ENCODE measurements around the gene ITPR1. TPM values are rescaled to one million over a fixed set of nuclear protein-coding genes. Genes with fewer than 3 reads are reported as not detected.

Gene ITPR1
- total RNA-seq, 4 donors from 2014 or later = 14.7 to 45.1 (median 21.0) TPM

GRCh38 chr3:4686619-4687018 is 193.5 kb downstream of the ITPR1 start:
- Histone ChIP-seq H3K4me1 (peaks cover 5% of the 10 kb centered on the region), H3K36me3 (peaks cover 22% of the 10 kb centered on the region), H3K4me3 (no peak overlapping the region), H3K27ac (no peak overlapping the region), H3K27me3 (no peaks in the 10 kb centered on the region), H3K9me3 (no peaks in the 10 kb centered on the region)
- DNase-seq (ENCODE audit: low spot score in 2 of 2) = no peak
- TF ChIP-seq EP300 (IDR thresholded peaks at IDR 0.05) (no peak), POLR2AphosphoS5 (IDR thresholded peaks at IDR 0.05) (no peak), POLR2A (IDR thresholded peaks at IDR 0.05) (no peak), CTCF (IDR thresholded peaks at IDR 0.05) (no peak)
- 87% methylated on average over 4 of the region's 4 CpGs for WGBS

- TF ChIP-seq CTCF (IDR thresholded peaks at IDR 0.05) (no peak), EP300 (IDR thresholded peaks at IDR 0.05) (no peak), POLR2AphosphoS5 (IDR thresholded peaks at IDR 0.05) (no peak), POLR2A (IDR thresholded peaks at IDR 0.05) (no peak)
- Histone ChIP-seq H3K4me1 (peaks cover 5% of the 10 kb centered on the region), H3K9me3 (no peaks in the 10 kb centered on the region), H3K36me3 (peaks cover 22% of the 10 kb centered on the region), H3K27me3 (no peaks in the 10 kb centered on the region), H3K27ac (no peak overlapping the region), H3K4me3 (no peak overlapping the region)
- 60% methylated on average over 4 of the region's 4 CpGs for WGBS
- DNase-seq (ENCODE audit: low spot score in 2 of 2) = no peak
Observed at GRCh38 chr3:4687167-4687566, 194.0 kb downstream of the ITPR1 start.

GRCh38 chr3:4687596-4687995 is 194.4 kb downstream of the ITPR1 start:
- TF ChIP-seq EP300 (IDR thresholded peaks at IDR 0.05) = no peak
- TF ChIP-seq CTCF (IDR thresholded peaks at IDR 0.05) = no peak
- H3K9me3 ChIP-seq = no peaks in the 10 kb centered on the region
- peaks cover 5% of the 10 kb centered on the region for H3K4me1 ChIP-seq
- WGBS = 95% methylated on average over 5 of the region's 5 CpGs
- peaks cover 22% of the 10 kb centered on the region for H3K36me3 ChIP-seq
- DNase-seq (ENCODE audit: low spot score in 2 of 2) = no peak
- no peak overlapping the region for H3K4me3 ChIP-seq
- H3K27me3 ChIP-seq = no peaks in the 10 kb centered on the region
- H3K27ac ChIP-seq = no peak overlapping the region

- TF ChIP-seq CTCF (IDR thresholded peaks at IDR 0.05) (no peak), POLR2AphosphoS5 (IDR thresholded peaks at IDR 0.05) (peak in 1 of 3 donors; percentile 13), EP300 (IDR thresholded peaks at IDR 0.05) (no peak), POLR2A (IDR thresholded peaks at IDR 0.05) (no peak)
- Histone ChIP-seq H3K4me1 (peaks cover 5% of the 10 kb centered on the region), H3K27me3 (no peaks in the 10 kb centered on the region), H3K4me3 (no peak overlapping the region), H3K27ac (peak overlapping the region; percentile 39), H3K36me3 (peaks cover 19% of the 10 kb centered on the region), H3K9me3 (no peaks in the 10 kb centered on the region)
- 61% methylated on average over 4 of the region's 4 CpGs for WGBS
- no peak for DNase-seq (ENCODE audit: low spot score in 2 of 2)
Observed at GRCh38 chr3:4688411-4688810, 195.3 kb downstream of the ITPR1 start.

GRCh38 chr3:4689021-4689420 is 195.9 kb downstream of the ITPR1 start:
- Histone ChIP-seq H3K27ac (no peak overlapping the region), H3K27me3 (no peaks in the 10 kb centered on the region), H3K4me3 (no peak overlapping the region), H3K9me3 (no peaks in the 10 kb centered on the region), H3K36me3 (peaks cover 21% of the 10 kb centered on the region), H3K4me1 (peaks cover 5% of the 10 kb centered on the region)
- TF ChIP-seq EP300 (IDR thresholded peaks at IDR 0.05) (no peak), POLR2A (IDR thresholded peaks at IDR 0.05) (no peak), CTCF (IDR thresholded peaks at IDR 0.05) (no peak)
- no peak for DNase-seq (ENCODE audit: low spot score in 2 of 2)
